GM21737 (cell line): ENCODE measurements around the gene SLC18A3.

Experiments used
- ATAC-seq: cut with Tn5 transposase; IDR thresholded peaks from one replicate; pipeline ENCODE4 v1.9.1; 2021; ENCODE audit warnings: mild to moderate bottlenecking, moderate library complexity; ENCODE audit not compliant: unreplicated experiment

The SLC18A3 gene

GRCh38 chr10:49611166-49611815 is 1.2 kb downstream of the SLC18A3 start:
- ATAC-seq = no peak

- ATAC-seq = no peak
Measured at GRCh38 chr10:49611816-49612512, 1.9 kb downstream of the SLC18A3 start.

- ATAC-seq = no peak
Measured at GRCh38 chr10:49612513-49613164, 2.5 kb downstream of the SLC18A3 start.

DNA sequence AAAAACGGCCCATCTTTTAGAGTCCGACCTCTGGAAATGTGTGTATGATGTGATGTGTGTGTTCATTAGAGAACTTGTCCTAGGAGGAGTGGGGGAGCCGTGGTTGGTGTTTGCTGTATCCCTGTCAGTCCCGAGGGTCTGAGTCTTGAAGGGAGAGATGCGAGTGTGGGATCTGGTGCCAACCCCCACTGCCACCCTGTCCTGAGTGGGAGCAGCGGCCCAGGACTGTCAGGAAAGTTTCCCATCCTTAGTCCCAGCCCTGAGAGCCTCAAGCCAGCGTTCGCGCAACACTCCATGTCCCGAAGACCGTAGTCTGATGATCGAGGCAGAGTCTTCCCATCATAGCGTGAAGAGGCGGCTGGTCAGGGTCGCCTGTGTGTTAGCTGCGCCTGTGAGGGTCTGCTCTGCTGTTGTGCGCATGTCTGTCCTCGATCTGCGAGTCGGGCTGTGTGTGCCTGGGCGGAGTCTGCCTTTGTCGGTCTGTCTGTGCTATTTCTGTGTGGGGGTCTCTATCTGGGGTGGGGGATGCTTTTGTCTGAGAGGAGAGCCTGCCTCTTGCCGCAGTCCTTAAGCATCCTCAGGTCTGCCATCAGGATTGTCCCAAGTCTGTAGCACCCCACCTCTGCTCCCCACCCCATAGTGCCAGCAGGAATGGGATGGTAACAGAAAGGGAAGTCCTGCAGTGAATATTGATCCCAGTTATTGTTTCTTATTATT is 3.2 kb downstream of the SLC18A3 start:
- ATAC-seq = no peak

- no peak for ATAC-seq
Measured at GRCh38 chr10:49613882-49614241, 3.8 kb downstream of the SLC18A3 start, which contains the start of gene CHAT. Gene CHAT (plus strand): TSS chr10:49614037. CDS start chr10:49614190, 153 bp downstream.

GRCh38 chr10:49614242-49615198 is 4.4 kb downstream of the SLC18A3 start:
- no peak for ATAC-seq

DNA sequence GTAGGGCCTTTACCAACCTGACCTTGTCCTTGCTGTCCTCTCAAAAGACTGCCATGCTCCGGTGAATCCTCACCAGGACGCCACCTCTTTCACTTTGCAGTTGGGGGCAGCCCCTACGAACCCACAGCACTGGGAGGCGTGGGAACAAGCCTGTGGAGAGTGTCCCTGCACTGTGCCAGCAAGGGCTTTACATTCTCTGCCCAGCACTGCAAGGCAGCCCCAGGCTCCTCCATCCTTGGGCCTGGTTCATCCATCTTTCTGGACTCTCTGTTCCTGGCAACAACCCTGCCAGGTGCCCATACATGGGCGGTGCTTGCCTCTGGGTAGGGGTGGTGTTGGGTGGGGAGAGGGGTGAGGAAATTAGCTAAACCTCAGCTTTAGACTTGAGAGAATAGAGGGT is 5.1 kb downstream of the SLC18A3 start:
- no peak for ATAC-seq

DNA sequence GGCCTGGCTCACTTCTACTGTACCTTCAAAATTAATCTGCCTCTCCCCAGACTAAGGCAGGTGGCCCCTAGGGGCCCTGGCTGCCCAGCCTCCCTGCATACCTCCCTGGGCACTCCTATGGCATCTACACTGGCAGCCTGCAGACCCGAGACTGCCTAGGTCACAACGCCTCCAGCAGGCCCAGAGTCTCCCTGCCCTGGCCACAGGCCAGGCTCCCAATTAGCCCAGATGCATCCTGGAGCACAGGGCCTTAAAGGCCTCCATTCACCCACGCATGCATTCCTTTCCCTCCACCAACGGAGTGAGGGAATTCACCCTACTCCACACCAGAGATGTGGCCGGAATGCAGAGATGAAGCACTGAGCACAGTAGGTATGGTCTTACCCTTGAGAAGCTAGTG is 5.6 kb downstream of the SLC18A3 start:
- no peak for ATAC-seq

DNA sequence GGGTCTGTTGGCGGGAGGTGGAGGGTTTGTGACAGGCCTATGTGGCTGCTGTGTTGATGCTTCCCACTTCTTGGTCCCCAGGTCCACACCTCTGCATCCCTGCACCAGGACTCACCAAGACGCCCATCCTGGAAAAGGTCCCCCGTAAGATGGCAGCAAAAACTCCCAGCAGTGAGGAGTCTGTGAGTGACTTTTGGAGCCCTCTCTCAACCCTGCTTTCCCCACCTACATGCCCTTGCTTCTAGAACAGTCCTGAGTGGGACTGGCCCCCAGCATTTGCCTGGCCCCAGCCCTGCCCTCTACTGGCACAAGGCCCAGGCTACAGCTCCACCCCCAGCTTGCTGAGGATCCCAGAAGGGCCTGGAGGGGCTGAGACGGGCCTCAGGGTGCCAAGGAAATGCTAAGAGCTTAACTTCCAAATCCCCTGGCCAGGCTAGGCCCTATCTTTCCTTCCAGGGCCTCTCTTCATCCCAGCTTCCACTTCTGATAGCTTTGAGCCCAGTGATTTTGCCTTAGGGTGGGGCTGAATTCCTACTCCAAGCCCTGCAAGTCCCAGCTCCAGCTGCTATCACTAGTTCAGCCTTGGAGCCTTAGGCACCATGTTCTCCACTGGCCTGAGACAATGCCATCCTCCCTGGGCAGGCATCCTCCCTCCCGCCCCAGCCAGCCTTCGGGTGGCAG is 6.5 kb downstream of the SLC18A3 start:
- ATAC-seq = no peak

GRCh38 chr10:49617121-49618020 is 7.3 kb downstream of the SLC18A3 start:
- ATAC-seq = no peak

GRCh38 chr10:49618821-49619220 is 8.7 kb downstream of the SLC18A3 start:
- ATAC-seq = no peak

DNA sequence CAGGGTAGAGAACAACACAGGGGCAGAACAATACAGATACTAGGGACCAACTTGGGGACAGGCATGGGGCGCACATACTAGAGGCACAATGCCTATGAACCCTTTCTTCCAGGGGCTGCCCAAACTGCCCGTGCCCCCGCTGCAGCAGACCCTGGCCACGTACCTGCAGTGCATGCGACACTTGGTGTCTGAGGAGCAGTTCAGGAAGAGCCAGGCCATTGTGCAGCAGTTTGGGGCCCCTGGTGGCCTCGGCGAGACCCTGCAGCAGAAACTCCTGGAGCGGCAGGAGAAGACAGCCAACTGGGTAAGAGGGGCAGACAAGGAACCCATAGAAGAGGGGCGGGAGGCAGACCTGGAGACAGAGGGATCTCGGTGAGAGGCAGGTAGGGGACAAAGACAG is 9.5 kb downstream of the SLC18A3 start:
- ATAC-seq = no peak

GRCh38 chr10:49620286-49620810 is 10.2 kb downstream of the SLC18A3 start:
- ATAC-seq = no peak

- no peak for ATAC-seq
Measured at GRCh38 chr10:49620841-49621378, 10.8 kb downstream of the SLC18A3 start.

DNA sequence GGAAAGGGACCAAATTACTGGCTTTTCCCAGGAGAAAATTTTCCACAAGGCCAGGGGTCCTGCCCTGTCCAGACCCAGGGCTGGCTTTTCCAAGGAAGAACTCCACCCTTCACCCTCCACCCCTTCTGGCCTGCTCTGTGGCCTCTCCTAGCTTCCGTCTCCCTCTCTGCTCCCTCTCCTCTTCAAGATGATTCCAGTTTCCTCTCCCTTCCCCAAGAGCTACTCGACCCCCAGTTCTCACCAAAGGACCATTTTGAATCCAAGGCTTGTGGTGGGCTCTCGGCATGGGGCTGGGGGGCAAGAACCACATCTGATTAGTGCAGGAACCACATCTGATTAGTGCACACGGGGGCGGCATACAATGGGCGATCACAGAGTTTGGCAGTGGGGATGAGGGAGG is 11.5 kb downstream of the SLC18A3 start:
- ATAC-seq = no peak

DNA sequence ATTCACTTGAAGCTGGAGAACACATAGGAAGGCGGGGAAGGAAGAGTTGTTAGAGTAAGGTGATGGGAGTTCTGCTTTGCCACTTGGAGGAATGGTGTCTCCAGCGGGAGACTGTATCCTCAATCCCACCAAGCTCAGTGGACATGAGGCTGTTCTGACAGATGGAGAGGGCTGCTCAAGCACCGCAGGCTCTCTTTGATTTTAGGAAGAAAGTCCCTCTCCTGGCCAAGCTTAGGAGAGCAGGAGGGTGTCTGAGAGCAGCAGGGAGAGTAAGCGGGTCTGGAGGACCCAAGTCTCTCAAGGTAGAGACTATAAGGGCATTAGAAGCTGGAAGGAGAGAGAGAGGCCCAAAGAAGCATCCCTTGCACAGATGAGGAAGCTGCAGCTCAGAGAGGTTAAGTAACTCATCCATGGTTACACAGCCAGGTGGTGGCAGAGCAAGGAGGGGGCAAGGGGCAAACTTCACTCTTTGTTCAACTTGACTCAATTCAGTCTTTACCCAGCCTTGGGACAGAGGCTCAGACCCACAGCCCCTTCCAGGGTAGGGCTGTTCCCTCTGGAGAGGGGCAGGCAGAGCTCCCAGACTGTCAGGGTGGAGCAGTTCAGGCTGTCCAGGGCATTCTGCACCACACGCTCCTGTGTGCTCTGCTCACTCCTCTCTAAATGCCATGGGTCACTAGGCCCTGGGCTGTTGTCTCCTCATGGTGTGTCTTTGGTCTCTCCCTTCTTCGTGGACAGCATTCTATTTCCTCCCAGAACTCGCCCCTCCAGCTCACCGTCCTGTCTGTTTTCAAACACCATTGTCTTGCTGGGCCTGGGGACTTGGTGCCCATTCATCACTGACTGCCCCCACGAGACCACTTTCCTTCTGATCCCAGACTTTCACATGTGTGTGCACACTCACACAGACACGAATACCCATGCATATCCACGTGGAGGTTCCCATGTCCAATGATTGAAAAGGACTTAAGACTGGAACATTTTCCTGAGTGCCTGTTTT is 12.6 kb downstream of the SLC18A3 start:
- ATAC-seq = no peak

- ATAC-seq = no peak
Measured at GRCh38 chr10:49624629-49625028, 14.5 kb downstream of the SLC18A3 start.
